GM21825 (cell line): ENCODE data around the gene PRKCD.

Source experiments
- ATAC-seq: cut with Tn5 transposase; IDR thresholded peaks from one replicate; pipeline ENCODE4 v1.9.1; 2021; ENCODE audit warnings: mild to moderate bottlenecking, moderate library complexity; ENCODE audit not compliant: unreplicated experiment

The PRKCD gene

GRCh38 chr3:53188720-53189119 lies 27.7 kb downstream of the PRKCD start:
- no peak for ATAC-seq

- no peak for ATAC-seq
Measured at GRCh38 chr3:53189276-53189675, 28.3 kb downstream of the PRKCD start.

GRCh38 chr3:53190659-53191058 lies 29.6 kb downstream of the PRKCD start:
- ATAC-seq, result no peak

- no peak for ATAC-seq
Measured at GRCh38 chr3:53191836-53192480, 30.9 kb downstream of the PRKCD start.

GRCh38 chr3:53192608-53193007 lies 31.6 kb downstream of the PRKCD start:
- ATAC-seq, result peak; percentile 46

- ATAC-seq, result no peak
Measured at GRCh38 chr3:53193466-53194209, 32.6 kb downstream of the PRKCD start.

GRCh38 chr3:53194210-53195065 lies 33.4 kb downstream of the PRKCD start:
- no peak for ATAC-seq

- ATAC-seq, result no peak
Measured at GRCh38 chr3:53195066-53195450, 34.0 kb downstream of the PRKCD start.

- ATAC-seq, result peak; percentile 41
Measured at GRCh38 chr3:53195602-53196574, 34.9 kb downstream of the PRKCD start.

GRCh38 chr3:53196575-53197407 lies 35.8 kb downstream of the PRKCD start:
- no peak for ATAC-seq

- no peak for ATAC-seq
Measured at GRCh38 chr3:53198256-53198977, 37.4 kb downstream of the PRKCD start.

- no peak for ATAC-seq
Measured at GRCh38 chr3:53198996-53199395, 38.0 kb downstream of the PRKCD start.

- ATAC-seq, result no peak
Measured at GRCh38 chr3:53199834-53200233, 38.8 kb downstream of the PRKCD start.

GRCh38 chr3:53200501-53201498 lies 39.8 kb downstream of the PRKCD start:
- no peak for ATAC-seq

GRCh38 chr3:53202331-53203015 lies 41.5 kb downstream of the PRKCD start:
- no peak for ATAC-seq

GRCh38 chr3:53211706-53212702 lies 51.0 kb downstream of the PRKCD start:
- no peak for ATAC-seq
